ENCODE data around the gene NCR1.
"Not testable (repeated sequence)": the region's sequence is repeated elsewhere in the genome, so short reads cannot be mapped to it uniquely, and the experiment has no call there.

The NCR1 gene

GRCh38 chr19:54905421-54905802 is 536 bp upstream of the NCR1 start:
- in situ Hi-C loops (cut with MboI; ENCODE audit: low sequenced_read_pairs), result loop anchor here (25.0 kb wide), 1 partner anchor 418 kb away; no protein-coding TSS in a partner anchor

GRCh38 chr19:54906819-54907218 is 871 bp downstream of the NCR1 start:
- in situ Hi-C loops (cut with MboI; ENCODE audit: low sequenced_read_pairs), result loop anchor here (25.0 kb wide), 1 partner anchor 420 kb away; no protein-coding TSS in a partner anchor

GRCh38 chr19:54907899-54908298 is 2.0 kb downstream of the NCR1 start:
- in situ Hi-C loops (cut with MboI; ENCODE audit: low sequenced_read_pairs), result loop anchor here (25.0 kb wide), 1 partner anchor 421 kb away; no protein-coding TSS in a partner anchor

GRCh38 chr19:54916822-54917221 is 10.9 kb downstream of the NCR1 start:
- in situ Hi-C loops (cut with MboI; ENCODE audit: low sequenced_read_pairs), result loop anchor here (25.0 kb wide), 1 partner anchor 430 kb away; no protein-coding TSS in a partner anchor

- in situ Hi-C loops (cut with MboI; ENCODE audit: low sequenced_read_pairs), result loop anchor here (25.0 kb wide), 1 partner anchor 431 kb away; no protein-coding TSS in a partner anchor
Observed at GRCh38 chr19:54918499-54918898, 12.6 kb downstream of the NCR1 start.

- in situ Hi-C loops (cut with MboI; ENCODE audit: low sequenced_read_pairs), result loop anchor here (25.0 kb wide), 1 partner anchor 433 kb away; no protein-coding TSS in a partner anchor
Observed at GRCh38 chr19:54919646-54920563, 14.0 kb downstream of the NCR1 start.

GRCh38 chr19:54921082-54921481 is 15.1 kb downstream of the NCR1 start:
- in situ Hi-C loops (cut with MboI; ENCODE audit: low sequenced_read_pairs), result loop anchor here (25.0 kb wide), 1 partner anchor 434 kb away; no protein-coding TSS in a partner anchor

- in situ Hi-C loops (cut with MboI; ENCODE audit: low sequenced_read_pairs), result loop anchor here (25.0 kb wide), 1 partner anchor 436 kb away; no protein-coding TSS in a partner anchor
Observed at GRCh38 chr19:54923276-54923675, 17.3 kb downstream of the NCR1 start.

GRCh38 chr19:54928299-54928698 is 22.4 kb downstream of the NCR1 start:
- in situ Hi-C loops (cut with MboI; ENCODE audit: low sequenced_read_pairs), result no loop called here

- in situ Hi-C loops (cut with MboI; ENCODE audit: low sequenced_read_pairs), result no loop called here
Observed at GRCh38 chr19:54937926-54938325, 32.0 kb downstream of the NCR1 start.

- in situ Hi-C loops (cut with MboI; ENCODE audit: low sequenced_read_pairs), result no loop called here
Observed at GRCh38 chr19:54938906-54939305, 33.0 kb downstream of the NCR1 start.

GRCh38 chr19:54939538-54939937 is 33.6 kb downstream of the NCR1 start:
- in situ Hi-C loops (cut with MboI; ENCODE audit: low sequenced_read_pairs), result not testable (repeated sequence)

GRCh38 chr19:54943772-54944361 is 37.9 kb downstream of the NCR1 start:
- in situ Hi-C loops (cut with MboI; ENCODE audit: low sequenced_read_pairs), result not testable (repeated sequence)

- in situ Hi-C loops (cut with MboI; ENCODE audit: low sequenced_read_pairs), result no loop called here
Observed at GRCh38 chr19:54947381-54947780, 41.4 kb downstream of the NCR1 start, which contains the start of gene NLRP7. NLRP7 (minus strand) TSS chr19:54947530.

GRCh38 chr19:54949412-54949811 is 43.5 kb downstream of the NCR1 start:
- in situ Hi-C loops (cut with MboI; ENCODE audit: low sequenced_read_pairs), result no loop called here

GRCh38 chr19:54950580-54950979 is 44.6 kb downstream of the NCR1 start:
- in situ Hi-C loops (cut with MboI; ENCODE audit: low sequenced_read_pairs), result not testable (repeated sequence)

- in situ Hi-C loops (cut with MboI; ENCODE audit: low sequenced_read_pairs), result no loop called here
Observed at GRCh38 chr19:54952591-54953344, 46.8 kb downstream of the NCR1 start.

GRCh38 chr19:54953345-54953713 is 47.4 kb downstream of the NCR1 start:
- in situ Hi-C loops (cut with MboI; ENCODE audit: low sequenced_read_pairs), result not testable (repeated sequence)

- in situ Hi-C loops (cut with MboI; ENCODE audit: low sequenced_read_pairs), result no loop called here
Observed at GRCh38 chr19:54955376-54955775, 49.4 kb downstream of the NCR1 start.

GRCh38 chr19:54959840-54960239 is 53.9 kb downstream of the NCR1 start:
- in situ Hi-C loops (cut with MboI; ENCODE audit: low sequenced_read_pairs), result no loop called here
